ENCODE results near the gene FSIP1. TPM values are rescaled to one million over a fixed set of nuclear protein-coding genes. Genes with fewer than 3 reads are reported as not detected.

FSIP1 gene
- total RNA-seq, 1 donor from 2014 or later: 0.96 TPM

DNA sequence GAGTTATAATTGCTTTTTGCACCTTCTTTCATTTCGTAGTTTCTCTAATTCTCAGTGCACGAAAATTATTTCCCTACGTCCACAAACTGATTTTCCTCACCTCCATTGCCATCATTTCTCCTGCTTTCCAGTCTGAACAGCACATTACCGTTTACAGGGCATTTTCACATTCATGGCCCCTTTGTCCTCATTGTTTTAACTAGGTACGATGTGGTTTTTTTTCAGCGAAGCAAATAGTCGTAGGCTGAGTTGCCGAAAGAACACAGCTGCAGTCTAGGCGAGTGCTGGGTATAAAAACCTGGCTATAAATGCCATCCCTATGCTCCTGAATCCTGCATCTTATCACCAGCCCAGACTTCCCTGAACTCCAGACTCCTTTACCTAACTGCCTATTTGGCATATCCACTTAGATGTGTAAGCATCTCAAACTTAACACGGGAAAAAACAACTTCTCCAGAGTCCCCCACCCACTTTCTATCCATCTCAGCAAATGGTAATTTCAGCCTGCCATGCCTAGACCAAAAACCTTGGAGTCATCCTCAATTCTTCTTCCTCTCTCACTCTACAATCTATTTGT lies 691 bp upstream of the FSIP1 start:
- ATAC-seq (no peak), DNase-seq (no peak)
- Histone ChIP-seq H3K27me3 (no peaks in the 10 kb centered on the region), H3K4me3 (peak overlapping the region; percentile 88), H3K27ac (peak overlapping the region; percentile 79), H3K9me3 (no peaks in the 10 kb centered on the region), H3K4me1 (peaks cover 16% of the 10 kb centered on the region), H3K36me3 (no peaks in the 10 kb centered on the region)
- TF ChIP-seq, protein P1, sequence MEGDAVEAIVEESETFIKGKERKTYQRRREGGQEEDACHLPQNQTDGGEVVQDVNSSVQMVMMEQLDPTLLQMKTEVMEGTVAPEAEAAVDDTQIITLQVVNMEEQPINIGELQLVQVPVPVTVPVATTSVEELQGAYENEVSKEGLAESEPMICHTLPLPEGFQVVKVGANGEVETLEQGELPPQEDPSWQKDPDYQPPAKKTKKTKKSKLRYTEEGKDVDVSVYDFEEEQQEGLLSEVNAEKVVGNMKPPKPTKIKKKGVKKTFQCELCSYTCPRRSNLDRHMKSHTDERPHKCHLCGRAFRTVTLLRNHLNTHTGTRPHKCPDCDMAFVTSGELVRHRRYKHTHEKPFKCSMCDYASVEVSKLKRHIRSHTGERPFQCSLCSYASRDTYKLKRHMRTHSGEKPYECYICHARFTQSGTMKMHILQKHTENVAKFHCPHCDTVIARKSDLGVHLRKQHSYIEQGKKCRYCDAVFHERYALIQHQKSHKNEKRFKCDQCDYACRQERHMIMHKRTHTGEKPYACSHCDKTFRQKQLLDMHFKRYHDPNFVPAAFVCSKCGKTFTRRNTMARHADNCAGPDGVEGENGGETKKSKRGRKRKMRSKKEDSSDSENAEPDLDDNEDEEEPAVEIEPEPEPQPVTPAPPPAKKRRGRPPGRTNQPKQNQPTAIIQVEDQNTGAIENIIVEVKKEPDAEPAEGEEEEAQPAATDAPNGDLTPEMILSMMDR (IDR thresholded peaks at IDR 0.05): no peak
- intact Hi-C loops (cut with DNase I): no loop called here

DNA sequence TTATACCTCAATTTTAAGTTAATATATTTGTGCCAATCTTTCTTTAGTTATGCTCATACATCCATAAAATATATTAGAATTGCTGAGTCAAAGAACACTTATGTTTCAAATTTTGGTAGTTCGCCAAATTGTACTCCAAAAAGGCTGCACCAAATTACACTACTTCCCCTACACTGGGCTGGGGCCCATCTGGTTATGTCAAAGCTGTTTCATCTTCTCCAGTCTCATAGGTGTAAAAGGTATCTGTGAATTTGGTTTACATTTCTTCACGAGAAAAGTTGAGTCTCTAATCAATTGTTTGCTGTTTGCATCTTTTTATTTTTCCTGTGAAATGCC lies 706 bp downstream of the FSIP1 start:
- Histone ChIP-seq H3K4me1 (peaks cover 16% of the 10 kb centered on the region), H3K9me3 (no peaks in the 10 kb centered on the region), H3K27ac (peak overlapping the region; percentile 40), H3K27me3 (no peaks in the 10 kb centered on the region), H3K4me3 (peak overlapping the region; percentile 88), H3K36me3 (no peaks in the 10 kb centered on the region)
- TF ChIP-seq, protein P1 (IDR thresholded peaks at IDR 0.05): no peak
- no peak for DNase-seq
- no peak for ATAC-seq
- intact Hi-C loops (cut with DNase I): no loop called here

DNA sequence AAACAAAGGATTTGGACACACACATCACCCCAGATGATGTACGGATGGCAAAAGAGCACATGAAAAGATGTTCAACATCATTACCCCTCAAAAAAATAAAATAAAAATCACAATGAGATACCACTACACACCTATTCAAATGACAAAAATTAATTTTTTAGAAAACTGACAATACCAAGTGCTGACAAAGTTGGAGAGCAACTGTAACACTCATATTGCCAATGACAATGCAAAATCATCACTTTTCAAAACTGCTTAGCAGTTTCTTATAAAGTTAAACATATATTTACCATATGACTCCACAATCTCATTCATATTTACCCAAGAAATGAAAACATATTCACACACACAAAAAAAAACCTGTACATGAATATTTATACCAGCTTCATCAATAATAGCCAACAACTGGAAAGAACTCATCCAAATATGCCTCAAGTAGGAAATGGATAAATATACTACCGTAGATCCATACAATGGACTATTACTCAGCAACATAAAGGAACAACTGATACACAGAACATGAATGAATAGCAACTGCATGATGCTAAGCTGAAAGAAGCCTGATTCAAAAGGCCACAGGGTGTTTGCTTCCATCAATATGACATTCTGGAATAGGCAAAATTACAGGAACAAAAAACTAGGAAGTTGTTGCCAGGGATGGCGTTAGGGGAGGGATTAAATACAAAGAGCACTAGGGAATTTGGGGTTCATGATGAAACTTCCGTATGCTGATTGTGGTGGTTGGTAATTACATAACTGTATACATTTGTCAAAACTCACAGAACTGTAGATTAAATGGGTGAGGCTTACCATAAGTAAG lies 1.3 kb downstream of the FSIP1 start:
- no peaks in the 10 kb centered on the region for H3K9me3 ChIP-seq
- no peak for DNase-seq
- peaks cover 12% of the 10 kb centered on the region for H3K4me1 ChIP-seq
- no peaks in the 10 kb centered on the region for H3K27me3 ChIP-seq
- peak overlapping the region; percentile 40 for H3K27ac ChIP-seq
- no peak for ATAC-seq
- intact Hi-C loops (cut with DNase I): no loop called here
- TF ChIP-seq, protein P1 (IDR thresholded peaks at IDR 0.05): no peak
- H3K36me3 ChIP-seq: no peaks in the 10 kb centered on the region
- H3K4me3 ChIP-seq: no peak overlapping the region

DNA sequence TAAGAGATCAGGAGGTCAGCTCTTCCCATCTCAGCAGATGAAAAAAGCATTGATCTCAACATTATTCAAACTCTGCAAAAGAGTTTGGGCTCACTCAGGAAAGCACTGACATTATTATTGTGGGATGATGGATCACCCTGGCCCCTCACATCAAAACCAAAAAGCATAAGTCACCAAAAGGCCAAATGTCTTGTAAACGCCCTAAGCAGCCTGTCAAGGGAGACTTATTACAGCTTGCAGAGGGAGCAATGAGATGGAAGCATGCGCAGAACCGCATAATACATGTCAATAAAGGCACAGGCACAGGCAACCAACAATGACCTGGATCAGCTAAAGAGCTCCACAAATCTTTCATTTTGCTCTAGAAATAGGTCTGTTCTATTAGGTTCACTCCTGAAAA lies 4.6 kb downstream of the FSIP1 start:
- ATAC-seq (no peak), DNase-seq (no peak)
- Histone ChIP-seq H3K27ac (no peak overlapping the region), H3K36me3 (no peaks in the 10 kb centered on the region), H3K27me3 (no peaks in the 10 kb centered on the region), H3K9me3 (no peaks in the 10 kb centered on the region), H3K4me3 (no peak overlapping the region), H3K4me1 (no peaks in the 10 kb centered on the region)
- TF ChIP-seq, protein P1 (IDR thresholded peaks at IDR 0.05): no peak
- intact Hi-C loops (cut with DNase I): no loop called here

DNA sequence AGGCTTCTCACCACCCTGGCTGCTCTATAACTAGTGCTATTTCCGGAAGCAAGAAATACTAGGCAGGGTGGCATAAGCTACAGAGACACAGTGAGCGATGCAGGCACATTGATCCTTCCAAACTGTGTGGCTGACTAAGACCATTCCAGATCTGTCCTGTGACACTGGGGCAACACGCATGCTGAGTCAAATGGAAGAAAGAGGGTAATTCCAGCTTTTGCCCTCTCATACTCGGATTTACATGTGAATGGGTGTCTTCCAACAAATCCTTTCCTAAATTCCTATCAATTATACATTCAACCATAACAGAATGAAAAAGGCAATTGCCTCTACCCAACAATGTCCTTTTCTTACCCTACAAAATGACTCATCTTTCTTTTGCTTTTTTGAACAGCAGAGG lies 5.1 kb downstream of the FSIP1 start:
- intact Hi-C loops (cut with DNase I): no loop called here
- no peak for ATAC-seq
- TF ChIP-seq, protein P1 (IDR thresholded peaks at IDR 0.05): no peak

More for the DNA sequence above, 5.1 kb downstream of the FSIP1 start:
- no peak overlapping the region for H3K4me3 ChIP-seq
- H3K36me3 ChIP-seq: no peaks in the 10 kb centered on the region
- no peaks in the 10 kb centered on the region for H3K27me3 ChIP-seq
- no peaks in the 10 kb centered on the region for H3K4me1 ChIP-seq
- no peak for DNase-seq
- no peaks in the 10 kb centered on the region for H3K9me3 ChIP-seq
- H3K27ac ChIP-seq: no peak overlapping the region

Measured in upper lobe of right lung (tissue), 1 donor.